CD4-positive, alpha-beta T cell treated with Interleukin-15 for 4 hours (primary cell): ENCODE data around the gene CHKB.
A peak's percentile ranks its signal among the peaks of the same experiment; 100 is the strongest.

Experiments
- DNase-seq: peaks from one replicate; pipeline ENCODE4 v3.0.0-alpha.2; 2020; ENCODE audit warnings: low spot score

The CHKB gene

DNA sequence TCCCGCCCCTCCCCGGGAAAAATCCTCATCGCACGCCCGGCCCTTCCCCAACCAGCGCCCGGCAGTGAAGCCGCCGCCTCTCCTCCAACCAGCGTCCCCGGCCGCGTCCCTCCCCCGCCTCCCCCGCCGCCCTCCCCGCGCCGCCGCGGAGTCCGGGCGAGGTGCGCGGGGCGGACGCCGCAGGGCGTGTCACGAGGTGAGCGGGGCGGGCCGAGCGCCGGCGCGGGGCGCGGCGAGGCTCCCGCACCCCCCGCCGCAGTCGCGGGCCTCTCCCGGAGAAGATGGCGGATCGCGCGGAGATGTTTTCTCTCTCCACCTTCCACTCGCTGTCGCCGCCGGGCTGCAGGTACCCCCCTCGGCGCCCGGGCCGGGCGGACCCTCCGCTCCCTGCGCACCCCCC, 17.9 kb upstream of the CHKB start, which contains the start of gene MAPK8IP2:
Gene MAPK8IP2, plus strand, starts transcription at position 256 of the 400 bp plus-strand sequence. Its CDS starts 26 bp downstream, at position 282.
- no peak for DNase-seq

DNA sequence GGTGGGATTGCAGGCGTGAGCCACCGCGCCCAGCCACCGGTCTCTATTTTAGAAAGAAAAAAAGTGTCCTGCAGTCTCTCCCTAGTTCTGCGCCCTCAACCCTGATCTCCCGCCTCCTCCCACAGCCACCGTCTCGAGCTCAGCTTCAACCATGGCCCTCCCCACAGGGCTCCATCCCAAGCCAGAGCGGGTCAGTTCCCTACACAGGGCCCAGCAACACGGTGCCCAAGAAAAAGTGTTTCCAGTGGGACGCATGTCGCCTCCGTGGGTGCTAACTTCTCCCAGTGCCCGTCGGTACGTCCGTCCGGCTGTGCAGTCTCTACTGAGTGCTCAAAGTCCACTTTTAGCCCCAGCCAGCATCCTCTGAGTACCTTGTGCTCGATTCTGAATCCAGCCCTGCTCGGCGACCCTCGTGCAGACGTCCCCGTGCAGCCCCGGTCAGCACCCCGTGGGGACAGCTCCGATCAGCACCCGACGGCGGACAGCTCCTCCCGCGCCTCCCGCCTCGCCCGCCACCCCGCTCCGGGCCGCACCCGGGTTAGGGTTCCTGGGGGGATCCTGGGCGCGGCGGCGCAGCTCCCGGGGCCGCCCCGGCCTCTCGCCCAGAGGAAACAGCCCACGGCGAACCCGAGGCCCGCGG, 17.3 kb upstream of the CHKB start:
- peak; percentile 44 for DNase-seq

DNA sequence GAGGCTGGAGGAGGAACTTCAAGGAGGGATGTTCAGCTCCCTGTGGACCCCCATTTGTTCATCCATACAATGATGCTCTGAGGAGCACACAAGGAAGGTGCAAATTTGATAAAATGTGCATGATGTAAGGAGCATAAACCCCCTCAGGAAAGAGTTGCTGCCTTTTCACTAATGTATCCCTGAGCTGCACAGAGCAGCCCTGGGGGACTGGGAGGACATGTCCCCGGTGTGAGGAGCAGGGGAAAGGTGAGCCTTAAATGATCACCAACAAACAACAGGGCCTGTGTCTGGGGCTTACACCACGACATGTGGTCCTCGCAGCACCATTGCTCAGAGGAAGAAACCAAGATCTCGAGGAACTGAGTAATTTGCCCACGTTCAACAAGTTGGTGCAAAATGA, 14.4 kb upstream of the CHKB start:
- no peak for DNase-seq

DNA sequence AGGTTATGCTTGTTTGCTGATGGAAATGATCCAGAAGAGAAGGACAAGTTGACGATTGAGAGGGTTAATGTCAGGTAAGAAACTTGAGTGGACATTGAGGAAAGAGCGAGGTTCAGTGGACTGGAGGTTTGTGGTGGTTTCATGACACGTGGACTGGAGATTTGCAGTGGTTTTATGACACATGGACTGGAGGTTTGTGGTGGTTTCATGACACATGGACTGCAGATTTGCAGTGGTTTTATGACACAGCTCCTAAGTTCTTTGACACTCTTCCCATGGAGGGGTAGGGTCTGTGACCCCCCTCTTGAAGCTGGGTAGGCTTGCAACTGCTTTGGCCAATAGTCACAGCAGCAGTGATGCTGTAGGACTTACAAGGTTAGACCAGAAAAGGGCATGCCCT, 12.5 kb upstream of the CHKB start:
- no peak for DNase-seq

DNA sequence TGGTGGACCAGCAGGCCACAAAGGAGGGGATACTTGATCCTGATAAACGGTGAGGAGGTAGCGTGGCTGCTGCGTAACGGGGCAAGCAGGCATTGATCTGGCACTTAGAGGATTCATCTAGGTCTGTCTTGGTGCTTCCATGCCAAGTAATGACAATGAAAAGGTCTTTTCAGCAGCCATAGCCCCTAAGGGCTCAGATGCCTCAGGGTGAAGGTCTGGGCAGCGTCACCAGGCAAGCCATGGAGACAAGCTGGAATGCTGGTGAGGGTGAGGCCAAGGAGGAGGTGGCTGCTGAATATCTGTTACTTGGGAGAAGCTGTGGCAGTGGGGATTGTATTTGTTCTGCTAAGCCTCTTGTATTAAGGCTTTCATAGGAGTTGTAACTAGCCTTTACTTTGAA, 4.8 kb upstream of the CHKB start:
- DNase-seq: no peak

DNA sequence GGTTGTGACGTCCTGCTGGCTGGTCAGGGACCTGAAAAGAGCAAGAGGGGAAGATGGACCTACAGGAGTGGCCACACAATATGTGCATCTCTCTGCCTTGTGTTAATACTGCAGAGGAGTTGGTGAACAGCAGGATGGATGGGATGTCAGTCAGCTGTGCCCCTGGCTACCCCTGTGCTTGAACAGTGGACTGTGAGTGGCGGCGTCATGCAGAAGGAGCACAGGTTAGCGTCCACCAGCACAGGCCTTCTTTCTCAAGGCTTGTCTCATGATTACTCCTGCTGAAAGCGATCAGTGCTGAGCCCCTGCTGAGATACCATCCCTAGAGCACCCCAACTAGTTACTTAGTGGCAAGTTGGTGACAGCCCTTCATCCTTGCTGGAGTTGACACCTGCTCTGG, 3.8 kb upstream of the CHKB start:
- no peak for DNase-seq

DNA sequence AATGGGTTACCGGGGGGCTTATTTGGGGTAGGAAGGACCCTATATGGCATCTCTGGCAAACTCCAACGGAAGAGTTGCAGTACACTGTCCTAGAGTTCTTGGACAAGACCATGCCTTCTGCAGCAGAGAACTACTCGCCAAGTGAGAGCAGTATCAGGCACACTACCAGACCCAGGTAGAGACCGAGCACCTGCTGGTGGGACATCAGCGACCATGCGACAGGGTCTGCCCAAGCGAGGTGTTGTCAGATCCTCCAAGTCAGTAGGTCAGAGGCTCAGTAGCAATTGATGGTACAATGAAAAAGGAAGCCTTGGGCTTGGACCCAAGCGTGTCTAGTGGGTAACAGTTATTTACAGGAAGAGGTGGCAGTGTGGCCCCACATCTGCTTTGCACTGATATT, 3.1 kb upstream of the CHKB start:
- no peak for DNase-seq

DNA sequence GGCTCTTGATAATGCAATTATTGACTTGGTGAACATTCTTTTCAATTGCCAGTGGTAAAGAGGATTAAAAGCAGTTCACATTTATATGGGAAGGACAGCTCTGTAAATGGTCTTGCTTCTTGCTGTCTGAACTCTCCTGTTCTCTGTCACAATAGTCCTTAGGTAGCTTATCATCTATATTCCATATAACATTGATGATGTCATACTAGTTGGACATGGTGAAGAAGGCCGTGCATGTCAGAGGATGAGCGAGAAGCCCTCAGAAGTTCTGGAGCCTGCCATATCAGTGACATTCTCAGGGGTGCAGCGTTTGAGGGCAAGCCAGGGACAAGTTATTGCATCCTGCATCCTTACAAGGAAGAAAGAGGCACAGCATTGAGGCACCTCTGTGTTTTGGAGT, 2.6 kb upstream of the CHKB start:
- no peak for DNase-seq

DNA sequence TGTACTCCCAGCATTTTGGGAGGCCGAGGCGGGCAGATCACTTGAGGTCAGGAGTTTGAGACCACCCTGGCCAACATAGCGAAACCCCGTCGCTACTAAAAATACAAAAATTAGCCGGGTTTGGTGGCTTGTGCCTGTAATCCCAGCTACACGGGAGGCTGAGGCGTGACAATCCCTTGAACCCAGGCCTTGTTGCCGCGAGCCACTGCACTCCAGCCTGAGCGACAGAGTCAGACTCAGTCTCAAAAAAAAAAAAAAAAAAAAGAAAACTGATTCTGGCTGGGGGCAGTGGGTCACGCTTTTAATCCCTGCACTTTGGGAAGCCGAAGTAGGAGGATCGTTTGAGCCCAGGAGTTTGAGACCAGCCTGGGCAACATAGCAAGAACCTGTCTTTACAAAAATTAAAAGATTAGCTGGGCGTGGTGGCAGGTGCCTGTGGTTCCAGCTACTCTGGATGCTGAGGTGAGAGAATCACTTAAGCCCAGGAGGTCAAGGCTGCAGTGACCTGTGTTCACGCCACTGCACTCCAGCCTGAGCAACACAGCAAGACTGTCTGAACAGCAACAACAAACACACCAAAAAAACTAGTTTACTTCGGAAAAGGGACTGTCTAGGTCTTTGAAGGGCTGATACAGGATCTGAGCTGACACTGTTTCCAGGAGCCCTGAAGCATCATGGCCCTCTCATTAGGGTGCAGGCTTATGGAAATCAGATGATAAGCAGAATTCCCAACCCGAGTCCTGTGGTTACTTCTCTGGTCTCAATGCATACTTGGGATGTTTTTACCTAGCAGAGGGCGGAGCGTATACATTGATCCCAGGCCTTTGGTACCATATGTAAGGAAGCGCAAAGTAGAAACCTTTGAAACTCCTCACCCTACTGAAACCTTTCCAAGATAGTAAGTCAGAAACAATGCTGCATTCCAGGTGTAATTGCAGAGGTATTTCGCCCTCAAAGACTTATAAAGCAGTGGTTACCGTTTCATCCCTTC, 1.8 kb upstream of the CHKB start:
- DNase-seq: no peak

DNA sequence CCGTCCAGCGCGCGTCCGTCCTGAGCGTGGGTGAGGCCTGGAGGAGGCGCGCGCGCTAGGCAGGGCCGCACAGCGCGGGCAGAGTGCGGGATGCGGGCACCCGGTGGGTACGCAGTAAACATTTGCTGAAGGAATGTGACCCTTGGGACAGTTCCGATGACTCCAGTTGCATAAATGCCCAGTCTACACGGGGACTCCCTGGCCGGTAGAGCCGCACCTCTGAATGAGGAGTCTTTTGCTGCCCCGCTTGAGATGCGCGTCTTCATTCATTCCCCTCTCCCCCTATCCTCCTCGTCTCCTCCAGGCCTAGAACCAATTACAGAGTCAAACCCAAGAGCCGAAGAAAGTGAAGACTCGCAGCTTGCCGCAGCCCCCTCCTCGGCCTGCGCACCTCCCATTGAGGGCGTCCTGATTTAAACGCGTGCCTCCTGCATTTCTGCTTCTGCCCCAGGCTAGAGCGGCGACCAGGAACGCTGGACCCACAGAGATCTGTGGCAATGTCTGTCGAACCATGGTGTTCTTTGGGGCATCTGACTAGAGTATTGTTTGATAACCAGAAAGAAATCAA, 729 bp upstream of the CHKB start:
- no peak for DNase-seq

DNA sequence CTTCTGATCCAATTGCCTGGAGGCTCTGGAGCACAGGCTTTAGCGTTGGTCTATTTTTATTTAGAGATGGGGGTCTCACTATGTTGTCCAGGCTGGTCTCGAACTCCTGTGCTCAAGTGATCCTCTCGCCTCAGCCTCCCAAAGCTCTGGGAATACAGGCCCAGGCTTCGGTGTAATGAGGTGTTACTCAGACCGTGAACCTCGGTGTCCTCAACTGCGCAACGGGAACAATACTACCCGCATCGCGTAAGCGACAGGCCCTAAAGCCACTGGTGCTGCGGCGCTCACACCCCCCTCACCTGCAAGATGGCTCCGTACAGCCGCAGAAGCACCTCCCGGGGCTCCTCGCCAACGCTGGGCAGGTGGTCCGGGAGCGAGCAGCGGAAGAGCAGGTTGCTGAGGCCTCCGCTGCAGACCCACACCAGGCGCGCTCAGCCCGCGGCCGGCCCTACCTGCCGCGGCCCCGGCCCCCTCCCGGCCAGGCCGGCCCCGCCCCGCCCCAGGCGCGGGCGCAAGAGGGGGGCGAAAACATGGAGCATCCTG, 628 bp downstream of the CHKB start:
- peak; percentile 25 for DNase-seq

DNA sequence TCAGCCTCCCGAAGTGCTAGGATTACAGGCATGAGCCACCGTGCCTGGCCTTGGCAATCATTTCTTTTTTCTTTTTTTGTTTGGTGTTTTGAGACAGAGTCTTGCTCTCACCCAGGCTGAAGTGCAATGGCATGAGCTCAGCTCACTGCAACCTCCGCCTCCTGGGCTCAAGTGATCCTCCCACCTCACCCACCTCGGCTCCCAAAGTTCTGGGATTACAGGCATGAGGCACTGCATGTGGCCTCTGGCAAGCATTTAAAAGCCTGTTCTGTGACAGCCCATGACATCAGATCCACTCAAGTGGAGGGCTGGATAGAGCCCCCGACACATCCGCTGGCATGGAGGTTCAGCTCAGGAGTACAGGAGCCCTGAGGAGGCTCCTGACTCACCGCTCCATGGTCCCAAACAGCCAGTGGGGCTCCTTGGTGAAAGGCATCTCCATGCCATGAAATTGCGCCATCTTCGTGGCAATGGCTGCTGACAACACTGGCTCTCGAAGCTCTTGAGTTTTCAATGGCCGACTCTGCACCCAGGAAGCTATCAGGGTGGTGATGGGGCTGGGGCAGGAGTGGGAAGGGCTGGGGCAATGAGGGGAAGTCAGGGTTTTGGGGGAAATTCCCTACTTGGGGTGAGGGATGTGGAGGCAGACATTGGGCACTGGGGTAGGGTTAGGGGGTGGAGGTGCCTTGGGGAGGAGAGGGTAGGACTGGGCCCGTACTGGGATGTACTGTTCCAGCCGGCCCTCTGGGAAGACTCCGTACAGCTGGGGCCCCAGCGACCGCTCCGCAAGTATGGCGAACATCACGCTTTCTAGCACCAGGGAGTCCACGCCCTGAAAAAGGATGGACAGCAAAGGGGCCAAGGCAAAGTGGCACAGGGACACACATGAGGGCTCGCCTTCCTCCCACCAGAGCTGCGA, 1.4 kb downstream of the CHKB start:
- DNase-seq: no peak

DNA sequence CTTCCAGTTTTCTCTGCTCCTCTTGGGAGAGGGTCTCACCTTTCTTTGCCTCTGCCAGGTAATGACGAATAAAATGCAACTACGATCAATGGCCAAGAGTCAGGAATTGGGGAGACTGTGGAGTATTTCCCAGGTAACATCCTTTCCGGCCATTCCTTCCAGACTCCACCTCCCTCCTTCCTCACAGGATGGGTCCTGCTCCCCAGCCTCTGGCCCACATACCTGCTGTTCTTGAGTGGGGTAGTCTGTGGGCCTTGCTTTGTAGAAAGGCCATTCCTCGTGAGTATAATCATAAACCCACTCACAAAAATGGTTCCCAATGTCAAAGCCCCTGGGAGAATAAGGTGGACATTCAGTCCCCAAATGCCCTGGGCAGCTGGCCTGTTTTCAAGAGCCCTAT, 2.9 kb downstream of the CHKB start:
- no peak for DNase-seq

DNA sequence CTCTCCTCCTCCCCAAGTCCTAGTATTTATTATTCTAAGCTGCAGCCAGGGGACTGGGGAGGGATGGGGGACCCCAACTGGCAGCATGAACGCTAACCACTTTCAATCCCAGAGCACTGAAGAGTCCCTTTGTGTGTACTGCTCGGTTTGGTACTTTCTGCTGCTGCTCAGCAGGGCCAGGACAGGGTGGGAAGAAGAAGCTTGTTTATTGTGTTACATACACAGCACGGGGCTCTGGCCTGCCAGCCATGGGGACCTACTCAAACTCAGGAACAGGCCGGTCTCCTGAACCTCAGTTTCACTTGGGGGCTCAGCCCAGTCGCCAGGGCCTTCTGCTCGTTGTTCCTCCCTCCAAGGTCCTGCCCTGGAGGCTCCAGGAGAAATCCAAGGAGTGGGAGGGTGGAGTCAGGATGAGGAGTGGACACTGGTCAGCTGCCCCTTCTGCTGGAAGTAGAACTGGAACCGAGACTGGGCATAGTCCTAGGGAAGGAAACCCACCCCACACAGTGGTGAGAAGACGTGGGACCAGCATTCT, 3.8 kb downstream of the CHKB start:
- DNase-seq: no peak

DNA sequence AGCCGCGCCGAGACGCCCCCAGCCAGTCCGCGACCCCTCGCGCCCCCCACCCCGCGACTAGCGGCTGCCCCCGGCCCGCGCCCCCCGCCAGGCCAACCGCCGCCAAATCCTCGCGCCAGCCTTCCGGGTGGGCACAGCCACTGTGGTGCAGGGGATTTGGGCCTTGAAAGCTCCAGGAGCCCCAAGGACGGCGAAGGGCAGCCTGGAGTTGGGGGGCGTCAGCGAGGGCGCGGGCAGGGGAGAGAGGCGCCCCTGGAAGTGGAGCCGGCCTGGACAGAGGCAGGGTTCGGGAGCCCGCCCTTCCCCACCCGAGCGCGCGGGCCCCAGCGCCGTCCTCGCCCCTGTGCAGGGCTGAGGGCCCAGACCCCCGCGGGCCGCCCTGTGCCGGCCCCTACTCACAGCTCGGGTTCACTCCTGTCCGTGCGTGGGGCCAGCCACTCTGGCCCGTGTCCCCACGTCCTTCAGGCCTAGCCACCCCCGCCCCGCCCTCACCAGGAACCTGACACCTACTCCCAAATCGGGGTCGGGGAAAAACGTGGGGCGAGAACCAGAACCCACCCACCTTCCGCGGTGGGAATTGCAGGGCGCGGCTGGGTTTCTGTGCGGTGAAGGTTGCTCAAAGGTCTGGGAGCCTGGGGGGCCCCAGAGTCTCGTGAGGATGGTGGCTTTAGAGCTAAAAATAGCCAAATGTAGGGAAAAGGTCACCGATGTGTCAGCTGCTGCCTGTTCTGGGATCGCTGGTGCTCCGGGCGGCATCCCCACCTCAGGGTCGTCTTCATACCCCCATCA, 4.5 kb downstream of the CHKB start, which contains the start of gene CPT1B:
Gene CPT1B, minus strand, starts transcription at position 441 of the 789 bp plus-strand sequence. CDS start 512 bp downstream, outside the sequence.
- no peak for DNase-seq

DNA sequence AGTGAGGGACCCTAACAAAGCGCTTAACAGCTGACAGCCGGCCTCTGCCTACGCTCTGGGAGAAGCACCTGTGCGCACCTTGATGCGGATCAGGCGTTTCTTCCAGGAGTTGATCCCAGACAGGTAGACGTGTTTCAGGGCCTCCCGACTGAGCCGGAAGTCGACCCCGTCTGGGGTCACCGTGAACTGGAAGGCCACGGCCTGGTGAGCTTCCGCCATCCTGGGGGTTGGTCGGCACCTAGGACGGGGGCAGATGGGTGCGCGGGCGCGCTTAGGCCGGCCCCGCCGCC, 5.0 kb downstream of the CHKB start:
- DNase-seq: no peak

DNA sequence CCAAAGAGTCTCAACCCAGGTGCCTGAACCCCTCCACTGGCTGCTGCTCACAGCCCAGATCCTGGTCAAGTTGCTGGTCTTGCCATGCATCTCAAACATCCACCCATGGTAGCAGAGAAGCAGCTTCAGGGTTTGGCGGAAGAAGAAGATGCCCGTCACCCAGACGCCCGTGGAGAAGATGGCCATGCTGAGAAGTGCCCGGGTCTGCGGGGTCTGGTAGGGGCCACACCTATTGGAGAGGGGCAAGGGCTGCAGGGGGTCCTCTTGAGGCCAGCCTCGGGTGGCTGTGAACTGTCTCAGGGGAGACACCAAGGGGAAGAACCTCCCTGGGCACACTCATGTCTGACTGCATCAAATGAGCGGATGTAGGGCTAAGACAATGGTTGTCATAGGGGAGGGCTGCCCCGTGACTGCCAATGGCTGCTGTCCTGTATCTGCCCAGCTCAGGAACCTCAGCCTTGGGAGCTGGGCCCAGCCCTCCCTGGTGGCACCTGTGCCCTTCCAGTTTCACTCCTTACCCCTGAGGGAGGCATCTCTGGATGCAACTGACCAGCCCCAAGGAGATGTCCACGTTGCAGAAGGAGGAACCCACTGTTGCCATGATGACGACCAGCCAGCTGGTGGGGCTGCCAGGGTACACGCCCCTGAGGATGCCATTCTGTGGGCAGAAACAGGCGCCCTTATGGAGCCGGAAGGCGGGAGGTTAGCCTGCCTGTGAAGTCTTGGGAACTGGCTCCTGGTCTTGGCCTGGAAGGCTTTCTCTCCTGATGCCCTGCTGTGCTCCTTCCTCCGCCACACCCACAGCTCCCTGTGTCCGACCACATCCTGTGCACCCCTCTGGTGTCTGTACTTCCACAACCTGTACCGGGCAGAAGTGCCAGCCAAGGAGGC, 5.6 kb downstream of the CHKB start:
- DNase-seq: no peak

DNA sequence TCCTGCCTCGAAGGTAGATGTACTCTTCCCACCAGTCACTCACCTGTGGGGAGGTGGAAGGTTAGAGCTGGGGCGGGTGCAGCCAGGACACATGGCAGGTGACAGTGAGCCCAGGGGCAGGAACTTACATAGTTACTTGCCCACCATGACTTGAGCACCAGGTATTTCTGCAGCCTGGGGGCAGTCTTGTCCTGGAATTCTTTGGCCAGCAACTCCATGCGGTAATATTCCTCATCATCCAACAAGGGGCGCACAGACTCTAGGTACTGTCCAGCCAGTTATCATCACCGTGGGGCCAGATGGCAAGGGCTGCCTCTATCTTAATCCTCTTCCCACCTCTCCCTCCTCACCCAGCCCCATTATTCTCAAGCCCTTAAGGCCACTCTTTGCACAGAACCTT, 6.6 kb downstream of the CHKB start:
- DNase-seq: no peak

DNA sequence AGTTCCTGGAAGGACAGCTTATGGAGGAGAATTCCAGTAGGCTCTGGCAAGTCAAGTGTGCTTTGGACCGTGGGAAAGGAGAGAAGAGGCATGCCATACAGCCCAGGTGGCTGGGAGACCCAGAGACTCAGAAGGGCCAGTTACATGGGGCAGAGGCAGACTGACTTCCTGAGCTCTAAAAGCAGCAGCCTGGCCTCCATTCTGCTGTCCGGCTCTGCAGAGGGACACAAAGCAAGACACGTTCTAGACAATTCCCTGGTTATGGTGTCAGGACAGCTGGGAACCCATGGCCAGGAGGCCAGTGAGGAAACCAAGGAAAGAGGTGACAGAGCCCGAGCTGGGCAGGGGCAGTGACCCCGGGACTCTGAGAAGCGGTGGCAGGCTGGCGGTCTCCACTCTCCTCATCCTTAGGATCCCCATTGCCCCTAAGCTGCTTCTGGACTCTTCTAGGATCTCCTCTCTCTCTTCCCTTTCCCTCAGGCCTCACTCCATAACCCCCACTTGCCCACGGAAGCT, 7.2 kb downstream of the CHKB start:
- DNase-seq: no peak
